Fibroblast of pulmonary artery (primary cell): ENCODE results near the gene ACSBG1.

ENCODE experiments used
- DNase-seq: peaks from one replicate; pipeline ENCODE4 v3.0.0-alpha.2; 2010; ENCODE audit warnings: low read depth
- H3K4me3 ChIP-seq: replicated peaks from 2 replicates; pipeline ENCODE4 v1.5.1; 2011; ENCODE audit warnings: low read depth, mild to moderate bottlenecking, control low read depth, low read length, moderate library complexity
- TF ChIP-seq, protein P1 (sequence below): IDR thresholded peaks from 2 replicates; pipeline ENCODE4 v1.5.1; 2011; ENCODE audit warnings: mild to moderate bottlenecking, control low read depth, low read length, inconsistent platforms; ENCODE audit errors: missing control alignments

The ACSBG1 gene

GRCh38 chr15:78212008-78212407 is 22.4 kb downstream of the ACSBG1 start:
- no peak for DNase-seq
- H3K4me3 ChIP-seq, result no peak overlapping the region
- TF ChIP-seq, protein P1, sequence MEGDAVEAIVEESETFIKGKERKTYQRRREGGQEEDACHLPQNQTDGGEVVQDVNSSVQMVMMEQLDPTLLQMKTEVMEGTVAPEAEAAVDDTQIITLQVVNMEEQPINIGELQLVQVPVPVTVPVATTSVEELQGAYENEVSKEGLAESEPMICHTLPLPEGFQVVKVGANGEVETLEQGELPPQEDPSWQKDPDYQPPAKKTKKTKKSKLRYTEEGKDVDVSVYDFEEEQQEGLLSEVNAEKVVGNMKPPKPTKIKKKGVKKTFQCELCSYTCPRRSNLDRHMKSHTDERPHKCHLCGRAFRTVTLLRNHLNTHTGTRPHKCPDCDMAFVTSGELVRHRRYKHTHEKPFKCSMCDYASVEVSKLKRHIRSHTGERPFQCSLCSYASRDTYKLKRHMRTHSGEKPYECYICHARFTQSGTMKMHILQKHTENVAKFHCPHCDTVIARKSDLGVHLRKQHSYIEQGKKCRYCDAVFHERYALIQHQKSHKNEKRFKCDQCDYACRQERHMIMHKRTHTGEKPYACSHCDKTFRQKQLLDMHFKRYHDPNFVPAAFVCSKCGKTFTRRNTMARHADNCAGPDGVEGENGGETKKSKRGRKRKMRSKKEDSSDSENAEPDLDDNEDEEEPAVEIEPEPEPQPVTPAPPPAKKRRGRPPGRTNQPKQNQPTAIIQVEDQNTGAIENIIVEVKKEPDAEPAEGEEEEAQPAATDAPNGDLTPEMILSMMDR, result no peak

- TF ChIP-seq, protein P1, result no peak
- peak; percentile 47 for DNase-seq
- H3K4me3 ChIP-seq, result no peak overlapping the region
Measured at GRCh38 chr15:78211189-78211921, 23.0 kb downstream of the ACSBG1 start.

GRCh38 chr15:78210349-78210717 is 24.0 kb downstream of the ACSBG1 start:
- no peak for DNase-seq
- TF ChIP-seq, protein P1, result no peak
- H3K4me3 ChIP-seq, result no peak overlapping the region

- no peak overlapping the region for H3K4me3 ChIP-seq
- no peak for DNase-seq
- TF ChIP-seq, protein P1, result no peak
Measured at GRCh38 chr15:78209646-78210348, 24.6 kb downstream of the ACSBG1 start.

DNA sequence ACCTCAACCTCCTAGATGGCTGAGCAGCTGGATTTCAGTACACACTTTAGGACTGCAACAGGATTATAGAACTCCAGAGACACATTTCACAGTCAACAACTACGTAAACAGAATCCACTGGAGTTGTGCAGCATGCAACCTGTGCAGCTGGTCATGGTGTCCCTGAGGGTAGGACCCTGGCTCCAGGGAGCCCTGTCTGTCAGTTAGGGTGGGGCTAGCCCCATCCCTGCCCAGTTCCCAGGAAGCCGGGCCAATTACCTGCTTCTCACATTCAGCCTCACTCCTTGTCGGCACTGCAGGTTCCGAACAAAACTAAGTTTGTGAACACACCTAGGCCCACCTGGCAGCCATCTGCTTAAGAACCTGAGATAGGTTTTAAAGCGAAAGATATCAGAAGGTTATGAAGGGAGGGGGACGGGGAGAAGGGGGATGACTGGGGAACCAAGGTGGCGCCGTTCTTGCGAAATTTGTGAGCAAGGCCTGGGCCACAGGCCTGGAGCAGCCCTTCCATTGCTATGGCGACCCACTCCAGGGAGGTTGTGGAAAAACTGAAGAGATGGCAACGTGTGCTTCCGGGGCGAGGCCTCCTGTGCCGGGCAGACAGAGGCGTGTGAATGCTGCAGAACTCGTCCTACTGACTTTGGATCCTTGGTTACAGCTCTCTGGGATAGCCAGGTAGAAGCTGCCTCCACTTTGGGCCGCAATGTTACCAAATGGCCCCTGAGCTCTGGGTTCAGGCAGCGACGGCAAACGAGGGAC is 25.3 kb downstream of the ACSBG1 start:
- no peak overlapping the region for H3K4me3 ChIP-seq
- TF ChIP-seq, protein P1, result no peak
- DNase-seq, result no peak

DNA sequence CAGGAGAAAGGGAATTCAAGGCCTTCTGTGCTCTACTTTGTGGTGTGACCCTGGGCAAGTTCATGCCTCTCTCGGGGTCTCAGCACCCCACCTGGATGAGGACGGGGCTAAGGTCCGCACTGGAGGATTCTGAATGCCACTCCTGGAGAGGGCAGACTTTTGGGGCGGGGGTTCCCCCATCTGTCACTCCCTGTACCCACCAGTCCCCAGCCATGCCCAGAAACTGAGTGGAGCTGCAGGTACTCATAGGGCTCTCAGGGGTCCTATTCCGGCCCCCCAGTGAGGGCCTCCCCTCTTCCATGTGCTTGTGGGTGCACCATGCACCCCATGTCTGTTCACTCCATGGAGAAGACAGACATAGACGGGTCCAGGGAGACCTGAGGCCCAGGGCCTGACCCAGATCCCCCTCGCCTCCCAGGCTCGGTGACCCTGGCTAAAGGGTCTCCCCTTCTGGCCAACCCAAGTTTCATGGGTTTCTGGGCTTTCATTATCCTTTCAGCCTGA is 26.0 kb downstream of the ACSBG1 start:
- no peak for DNase-seq
- TF ChIP-seq, protein P1, result no peak
- no peak overlapping the region for H3K4me3 ChIP-seq
